SK-N-MC (cell line): ENCODE results near the gene MAP3K5.

Experiments
- EZH2 ChIP-seq: fragments of 200-600 bp; sonication (generic); IDR thresholded peaks from one replicate; pipeline ENCODE4 v1.6.1; 2017; ENCODE audit warnings: antibody characterized with exemption
- POLR2AphosphoS5 ChIP-seq: IDR thresholded peaks from 2 replicates; pipeline ENCODE4 v1.6.1; 2012; ENCODE audit warnings: mild to moderate bottlenecking, low read depth, low read length, borderline replicate concordance

- TF ChIP-seq POLR2AphosphoS5, result no peak
- TF ChIP-seq EZH2, result no peak
Observed at GRCh38 chr6:136592930-136593673, 199.2 kb downstream of the MAP3K5 start.
